SK-N-SH (cell line): ENCODE data around the gene FAM184A.

Experiments
- CHD2 ChIP-seq: fragments of 150-350 bp; IDR thresholded peaks from 2 replicates; pipeline ENCODE4 v1.6.1; 2018; ENCODE audit warnings: low read length; ENCODE audit not compliant: partially characterized antibody
- ELF1 ChIP-seq: IDR thresholded peaks from 2 replicates; pipeline ENCODE4 v1.4.0; 2012
- EP300 ChIP-seq, 2 experiments: IDR thresholded peaks; 2 replicates each; pipeline versions ENCODE4 v1.4.0 to v1.6.1; 2012; ENCODE audit warnings: borderline replicate concordance in 1 of 2, low read depth in 1 of 2, low read length in 1 of 2
- EZH2phosphoT487 ChIP-seq: fragments of 200-600 bp; sonication (generic); IDR thresholded peaks from 2 replicates; pipeline ENCODE4 v1.6.1; 2017; ENCODE audit warnings: low read depth, mixed run types, mild to moderate bottlenecking, antibody characterized with exemption, moderate library complexity, borderline replicate concordance
- RCOR1 ChIP-seq: fragments of 150-350 bp; IDR thresholded peaks from 2 replicates; pipeline ENCODE4 v1.6.1; 2017; ENCODE audit warnings: antibody characterized with exemption, low read length
- REST ChIP-seq: IDR thresholded peaks from 2 replicates; pipeline ENCODE4 v1.6.1; 2012; ENCODE audit warnings: mild to moderate bottlenecking, low read depth, low read length, moderate library complexity
- RFX5 ChIP-seq: IDR thresholded peaks from 2 replicates; pipeline ENCODE4 v1.6.1; 2012; ENCODE audit warnings: mild to moderate bottlenecking, improper control_type of control experiment, low read length
- TAF1 ChIP-seq: IDR thresholded peaks from 2 replicates; pipeline ENCODE4 v1.6.1; 2012; ENCODE audit warnings: low read depth, mild to moderate bottlenecking, low read length, moderate library complexity, borderline replicate concordance
- TF ChIP-seq, protein P1 (sequence below): fragments of 200-600 bp; sonication (generic); IDR thresholded peaks from 2 replicates; pipeline ENCODE4 v1.6.1; 2017; ENCODE audit warnings: antibody characterized with exemption, mild to moderate bottlenecking, moderate library complexity
- TF ChIP-seq, protein P2 (sequence below): fragments of 150-350 bp; IDR thresholded peaks from 2 replicates; pipeline ENCODE4 v1.6.1; 2017; ENCODE audit warnings: antibody characterized with exemption, low read length, low read depth, borderline replicate concordance

- TF ChIP-seq REST (no peak), EP300 (IDR thresholded peaks at IDR 0.05; ENCODE audit: borderline replicate concordance in 1 of 2, low read depth in 1 of 2, low read length in 1 of 2) (no peak), ELF1 (no peak), EZH2phosphoT487 (no peak), CHD2 (no peak), RFX5 (no peak), RCOR1 (no peak), TAF1 (no peak)
- TF ChIP-seq, protein P1, sequence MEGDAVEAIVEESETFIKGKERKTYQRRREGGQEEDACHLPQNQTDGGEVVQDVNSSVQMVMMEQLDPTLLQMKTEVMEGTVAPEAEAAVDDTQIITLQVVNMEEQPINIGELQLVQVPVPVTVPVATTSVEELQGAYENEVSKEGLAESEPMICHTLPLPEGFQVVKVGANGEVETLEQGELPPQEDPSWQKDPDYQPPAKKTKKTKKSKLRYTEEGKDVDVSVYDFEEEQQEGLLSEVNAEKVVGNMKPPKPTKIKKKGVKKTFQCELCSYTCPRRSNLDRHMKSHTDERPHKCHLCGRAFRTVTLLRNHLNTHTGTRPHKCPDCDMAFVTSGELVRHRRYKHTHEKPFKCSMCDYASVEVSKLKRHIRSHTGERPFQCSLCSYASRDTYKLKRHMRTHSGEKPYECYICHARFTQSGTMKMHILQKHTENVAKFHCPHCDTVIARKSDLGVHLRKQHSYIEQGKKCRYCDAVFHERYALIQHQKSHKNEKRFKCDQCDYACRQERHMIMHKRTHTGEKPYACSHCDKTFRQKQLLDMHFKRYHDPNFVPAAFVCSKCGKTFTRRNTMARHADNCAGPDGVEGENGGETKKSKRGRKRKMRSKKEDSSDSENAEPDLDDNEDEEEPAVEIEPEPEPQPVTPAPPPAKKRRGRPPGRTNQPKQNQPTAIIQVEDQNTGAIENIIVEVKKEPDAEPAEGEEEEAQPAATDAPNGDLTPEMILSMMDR = no peak
- TF ChIP-seq, protein P2, sequence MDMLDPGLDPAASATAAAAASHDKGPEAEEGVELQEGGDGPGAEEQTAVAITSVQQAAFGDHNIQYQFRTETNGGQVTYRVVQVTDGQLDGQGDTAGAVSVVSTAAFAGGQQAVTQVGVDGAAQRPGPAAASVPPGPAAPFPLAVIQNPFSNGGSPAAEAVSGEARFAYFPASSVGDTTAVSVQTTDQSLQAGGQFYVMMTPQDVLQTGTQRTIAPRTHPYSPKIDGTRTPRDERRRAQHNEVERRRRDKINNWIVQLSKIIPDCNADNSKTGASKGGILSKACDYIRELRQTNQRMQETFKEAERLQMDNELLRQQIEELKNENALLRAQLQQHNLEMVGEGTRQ = no peak
Measured at GRCh38 chr6:118921084-118921483, 157.4 kb downstream of the FAM184A start.
